ENCODE results near the gene RNF224.

DNA sequence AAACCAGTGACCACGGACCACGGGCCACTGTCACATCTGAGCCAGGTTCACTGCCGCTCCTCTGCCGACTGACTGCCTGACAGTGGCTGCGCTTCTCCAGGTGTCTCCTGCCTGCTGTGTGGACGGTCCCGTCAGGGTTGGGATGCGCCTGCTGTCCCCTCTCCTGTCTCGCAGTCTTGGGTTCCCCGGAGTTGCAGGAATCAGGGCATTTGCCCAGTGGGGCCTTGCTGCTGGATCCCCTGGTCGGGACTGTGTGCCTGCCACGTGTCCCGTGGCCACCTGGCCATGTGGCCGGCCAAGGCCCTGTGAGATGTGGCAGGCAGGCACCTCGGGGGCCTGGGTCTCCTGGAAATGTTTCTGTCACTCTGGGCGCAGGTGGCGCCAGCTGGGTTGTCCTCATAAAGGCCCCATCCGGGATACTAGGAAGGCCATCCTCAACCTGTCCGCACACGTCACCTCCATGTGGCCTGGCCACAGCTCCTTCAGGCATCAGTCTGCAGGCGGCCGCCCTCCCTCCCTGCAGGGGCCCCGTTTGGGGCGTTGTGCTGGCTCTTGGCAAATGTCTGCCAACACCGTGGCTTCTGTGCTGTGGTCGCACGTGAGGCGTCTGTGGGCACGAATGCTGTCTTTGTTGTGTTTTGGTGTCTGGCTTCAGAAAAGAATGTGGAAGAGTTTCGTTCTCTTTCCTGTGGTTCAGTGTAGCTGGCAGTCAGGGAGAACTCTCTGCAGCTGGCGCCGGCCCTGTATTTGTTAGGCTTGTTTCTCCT is 43.8 kb downstream of the RNF224 start:
- TF ChIP-seq, protein P1, sequence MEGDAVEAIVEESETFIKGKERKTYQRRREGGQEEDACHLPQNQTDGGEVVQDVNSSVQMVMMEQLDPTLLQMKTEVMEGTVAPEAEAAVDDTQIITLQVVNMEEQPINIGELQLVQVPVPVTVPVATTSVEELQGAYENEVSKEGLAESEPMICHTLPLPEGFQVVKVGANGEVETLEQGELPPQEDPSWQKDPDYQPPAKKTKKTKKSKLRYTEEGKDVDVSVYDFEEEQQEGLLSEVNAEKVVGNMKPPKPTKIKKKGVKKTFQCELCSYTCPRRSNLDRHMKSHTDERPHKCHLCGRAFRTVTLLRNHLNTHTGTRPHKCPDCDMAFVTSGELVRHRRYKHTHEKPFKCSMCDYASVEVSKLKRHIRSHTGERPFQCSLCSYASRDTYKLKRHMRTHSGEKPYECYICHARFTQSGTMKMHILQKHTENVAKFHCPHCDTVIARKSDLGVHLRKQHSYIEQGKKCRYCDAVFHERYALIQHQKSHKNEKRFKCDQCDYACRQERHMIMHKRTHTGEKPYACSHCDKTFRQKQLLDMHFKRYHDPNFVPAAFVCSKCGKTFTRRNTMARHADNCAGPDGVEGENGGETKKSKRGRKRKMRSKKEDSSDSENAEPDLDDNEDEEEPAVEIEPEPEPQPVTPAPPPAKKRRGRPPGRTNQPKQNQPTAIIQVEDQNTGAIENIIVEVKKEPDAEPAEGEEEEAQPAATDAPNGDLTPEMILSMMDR (conservative IDR thresholded peaks at IDR 0.05; ENCODE audit: low read depth, low read length) = no peak
- no peak for TF ChIP-seq EZH2 (IDR thresholded peaks at IDR 0.05; ENCODE audit: borderline replicate concordance, low read depth, low read length, poor library complexity, severe bottlenecking)

Measured in A673 (cell line).